Right lobe of liver (tissue), 6 donors: ENCODE data around the gene MCC. TPM values are rescaled to one million over a fixed set of nuclear protein-coding genes. Genes with fewer than 3 reads are reported as not detected.

Experiments used
- ATAC-seq, 4 donors: fragments of 200-7000 bp; cut with Tn5 transposase; one replicate each; pipeline ENCODE4 v1.9.1; 2020; ENCODE audit warnings: mild to moderate bottlenecking in 4 of 4, moderate library complexity in 4 of 4
- DNase-seq, 3 donors: peaks; one replicate each; pipeline ENCODE4 v3.0.0-alpha.2; 2020
- H3K27ac ChIP-seq, 3 donors: fragments of 200-600 bp; one replicate each; pipeline ENCODE4 v1.8.0; 2022
- H3K27me3 ChIP-seq, 2 donors: fragments of 200-600 bp; one replicate each; pipeline ENCODE4 v1.8.0; 2022
- H3K36me3 ChIP-seq, 4 donors: fragments of 200-600 bp; sonication (generic) in 1 of 4; one replicate each; pipeline versions ENCODE4 v1.5.1 to v1.8.0; 2017 to 2022; ENCODE audit warnings: control low read depth in 1 of 4
- H3K4me1 ChIP-seq, 4 donors: fragments of 200-600 bp; sonication (generic) in 1 of 4; one replicate each; pipeline versions ENCODE4 v1.5.1 to v1.8.0; 2017 to 2022; ENCODE audit warnings: control low read depth in 1 of 4
- H3K4me3 ChIP-seq, 3 donors: fragments of 200-600 bp; one replicate each; pipeline ENCODE4 v1.8.0; 2022
- H3K9me3 ChIP-seq, 4 donors: fragments of 200-600 bp; sonication (generic) in 1 of 4; one replicate each; pipeline versions ENCODE4 v1.5.1 to v1.8.0; 2017 to 2022; ENCODE audit warnings: control low read depth in 1 of 4
- POLR2A ChIP-seq: fragments of 450-650 bp; IDR thresholded peaks from one replicate; pipeline ENCODE4 v1.6.1; 2017; ENCODE audit warnings: antibody characterized with exemption, mild to moderate bottlenecking
- WGBS: methylation state at CpG from one replicate; pipeline ENCODE4 v1.1.6; 2018; ENCODE audit warnings: low coverage, low lambda C conversion rate; ENCODE audit not compliant: insufficient coverage; ENCODE audit errors: missing lambda C conversion rate; 5-methylcytosine and 5-hydroxymethylcytosine counted together
- intact Hi-C, 2 donors: fragments of 100-400 bp; cut with DNase I; formaldehyde crosslinking; loops; one replicate each; pipeline versions ENCODE4 v1.11.2 to v1.14.1; 2022
- total RNA-seq, 6 experiments: library from RNA; depleted of rRNA in 2 of 6; stranded (reverse); fragments of >200 nt in 2 of 6; fragmentation: NEBNext Ultra II Directional in 3 of 6; extraction: Animal tissue kit (Norgen Biotek cat#: 25700) in 3 of 6; gene quantifications; one replicate each; pipeline versions ENCODE4 v1.1.0 to v1.2.4, GENCODE V29; 2016 to 2023
- TF ChIP-seq, protein P1 (sequence below), 4 donors: fragments of 200-600 bp in 3 of 4; fragments of 450-650 bp in 1 of 4; IDR thresholded peaks; one replicate each; pipeline versions ENCODE4 v1.5.1 to v1.8.0; 2016 to 2022; ENCODE audit warnings: antibody characterized with exemption in 4 of 4, mild to moderate bottlenecking in 2 of 4
- donor health status: DM: no; HTN: yes; CAD: no.
- donor health status: DM: no; HTN: no; CAD: no.
- donor health status: DM: no; HTN: no; CAD: no.
- donor health status: DM: no; HTN: yes; CAD: no.
- donor health status: DM: no; HTN: yes; CAD: no.

Gene MCC
- total RNA-seq, 6 experiments from 2014 or later, result 23.1 to 35.2 (median 26.1) TPM

DNA sequence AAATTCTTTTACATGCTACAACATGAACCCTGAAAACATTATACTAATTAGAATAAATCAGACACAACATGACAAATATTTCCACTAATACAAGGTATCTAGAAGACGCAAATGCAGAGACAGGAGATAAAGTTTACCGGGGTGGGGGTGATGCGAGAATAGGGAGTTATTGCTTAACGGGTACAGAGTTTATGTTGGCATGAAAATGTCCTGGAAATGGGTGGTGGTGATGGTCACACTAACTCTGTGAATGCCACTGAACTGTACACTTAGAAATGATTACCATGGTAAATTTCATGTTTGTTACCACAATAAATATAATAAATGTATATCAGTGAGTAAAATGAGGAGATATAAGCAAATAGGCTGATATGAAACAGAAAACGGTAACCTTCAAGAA lies 378.9 kb downstream of the MCC start:
- H3K27ac ChIP-seq, result peak overlapping the region; percentile 31 to 51 (median 51)

DNA sequence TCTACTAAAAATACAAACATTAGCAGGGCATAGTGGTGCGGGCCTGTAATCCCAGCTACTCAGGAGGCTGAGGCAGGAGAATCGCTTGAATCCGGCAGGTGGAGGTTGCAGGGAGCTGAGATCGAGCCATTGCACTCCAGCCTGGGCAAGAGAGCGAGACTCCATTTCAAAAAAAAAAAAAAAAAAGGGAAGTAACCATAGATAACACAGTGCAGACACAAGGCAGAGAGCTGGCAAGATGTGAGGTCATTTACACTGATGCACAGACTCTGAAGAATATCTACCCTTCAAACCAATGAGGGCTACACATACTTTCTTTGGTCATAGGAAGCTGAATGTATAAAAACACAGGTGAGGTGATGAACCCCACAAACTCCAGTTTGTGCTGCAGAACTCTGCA lies 379.8 kb downstream of the MCC start:
- ATAC-seq, result no peak
- Histone ChIP-seq H3K9me3 (no peaks in the 10 kb centered on the region), H3K27ac (peak overlapping the region in 2 of 3 donors; percentile 30 to 51), H3K27me3 (no peaks in the 10 kb centered on the region), H3K4me3 (no peak overlapping the region), H3K4me1 (peaks cover 0 to 47% (median 16%) of the 10 kb centered on the region in 4 donors), H3K36me3 (peaks cover 0 to 8% (median 0%) of the 10 kb centered on the region in 4 donors)
- TF ChIP-seq, protein P1, sequence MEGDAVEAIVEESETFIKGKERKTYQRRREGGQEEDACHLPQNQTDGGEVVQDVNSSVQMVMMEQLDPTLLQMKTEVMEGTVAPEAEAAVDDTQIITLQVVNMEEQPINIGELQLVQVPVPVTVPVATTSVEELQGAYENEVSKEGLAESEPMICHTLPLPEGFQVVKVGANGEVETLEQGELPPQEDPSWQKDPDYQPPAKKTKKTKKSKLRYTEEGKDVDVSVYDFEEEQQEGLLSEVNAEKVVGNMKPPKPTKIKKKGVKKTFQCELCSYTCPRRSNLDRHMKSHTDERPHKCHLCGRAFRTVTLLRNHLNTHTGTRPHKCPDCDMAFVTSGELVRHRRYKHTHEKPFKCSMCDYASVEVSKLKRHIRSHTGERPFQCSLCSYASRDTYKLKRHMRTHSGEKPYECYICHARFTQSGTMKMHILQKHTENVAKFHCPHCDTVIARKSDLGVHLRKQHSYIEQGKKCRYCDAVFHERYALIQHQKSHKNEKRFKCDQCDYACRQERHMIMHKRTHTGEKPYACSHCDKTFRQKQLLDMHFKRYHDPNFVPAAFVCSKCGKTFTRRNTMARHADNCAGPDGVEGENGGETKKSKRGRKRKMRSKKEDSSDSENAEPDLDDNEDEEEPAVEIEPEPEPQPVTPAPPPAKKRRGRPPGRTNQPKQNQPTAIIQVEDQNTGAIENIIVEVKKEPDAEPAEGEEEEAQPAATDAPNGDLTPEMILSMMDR (IDR thresholded peaks at IDR 0.05), result no peak
- no peak for DNase-seq
- 86% methylated on average over 3 of the region's 5 CpGs for WGBS
- intact Hi-C loops, result no loop called here

More for the DNA sequence above, 378.9 kb downstream of the MCC start:
- ATAC-seq, result peak; percentile 60 to 77 (median 68)
- intact Hi-C loops, result no loop called here
- no peak for DNase-seq
- Histone ChIP-seq H3K27me3 (no peaks in the 10 kb centered on the region), H3K4me3 (no peak overlapping the region), H3K4me1 (peaks cover 0 to 47% (median 16%) of the 10 kb centered on the region in 4 donors), H3K9me3 (no peaks in the 10 kb centered on the region), H3K36me3 (no peaks in the 10 kb centered on the region)
- TF ChIP-seq, protein P1 (IDR thresholded peaks at IDR 0.05), result no peak
- no peak for TF ChIP-seq POLR2A
- 43% methylated on average over 5 of the region's 5 CpGs for WGBS

DNA sequence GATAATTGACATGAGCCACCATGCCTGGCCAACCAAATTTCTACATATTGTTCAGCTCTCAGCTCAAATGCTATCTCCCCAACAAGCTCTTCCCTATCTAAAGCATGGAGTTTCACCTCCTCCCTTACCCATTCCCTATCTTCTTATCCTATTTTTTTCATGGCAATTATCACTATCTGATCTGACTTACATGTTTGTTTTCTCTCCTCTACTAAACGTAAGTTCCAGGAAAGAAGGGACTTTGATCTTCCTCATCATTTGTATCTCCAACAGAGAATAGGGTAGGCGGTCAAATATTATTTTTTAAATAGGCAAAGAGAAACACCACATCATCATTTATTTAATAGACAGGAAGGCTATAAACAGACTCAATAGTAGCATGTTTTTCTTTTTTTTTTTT lies 381.4 kb downstream of the MCC start:
- ATAC-seq (peak; percentile 38 to 71 (median 56)), DNase-seq (no peak)
- Histone ChIP-seq H3K9me3 (no peaks in the 10 kb centered on the region), H3K27ac (peak overlapping the region in 2 of 3 donors; percentile 16 to 32), H3K27me3 (no peaks in the 10 kb centered on the region), H3K4me1 (peaks cover 0 to 32% (median 12%) of the 10 kb centered on the region in 4 donors), H3K4me3 (no peak overlapping the region), H3K36me3 (peaks cover 0 to 14% (median 0%) of the 10 kb centered on the region in 4 donors)
- no peak for TF ChIP-seq POLR2A
- TF ChIP-seq, protein P1 (IDR thresholded peaks at IDR 0.05), result no peak
- intact Hi-C loops, result no loop called here
- 21% methylated on average over 2 of the region's 2 CpGs for WGBS

DNA sequence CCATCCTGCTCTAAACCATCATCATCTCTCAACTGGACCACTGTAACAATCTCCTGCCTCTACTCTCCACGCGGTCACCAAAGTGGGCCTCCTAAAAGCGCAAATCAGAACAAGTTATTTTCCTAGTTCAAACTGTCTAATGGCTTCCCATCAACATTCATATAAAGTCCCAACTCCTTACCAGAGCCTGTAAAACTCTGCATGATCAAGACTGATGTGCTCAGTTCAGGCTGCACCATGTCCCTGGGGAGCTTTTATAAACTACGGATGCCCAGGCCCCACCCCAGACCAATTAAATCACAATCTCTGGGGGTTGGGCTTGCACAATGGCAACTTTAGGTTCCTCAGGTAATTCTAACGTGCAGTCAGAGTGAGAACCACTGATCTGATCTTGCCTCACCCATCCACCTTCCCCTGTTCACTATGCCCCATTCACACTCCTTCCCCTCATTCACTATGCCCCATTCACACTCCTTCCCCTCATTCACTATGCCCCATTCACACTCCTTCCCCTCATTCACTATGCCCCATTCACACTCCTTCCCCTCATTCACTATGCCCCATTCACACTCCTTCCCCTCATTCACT lies 382.5 kb downstream of the MCC start:
- no peaks in the 10 kb centered on the region for H3K27me3 ChIP-seq
- DNase-seq (no peak), ATAC-seq (no peak)
- H3K36me3 ChIP-seq, result peaks cover 0 to 23% (median 0%) of the 10 kb centered on the region in 4 donors
- WGBS, result 82% methylated on average over 5 of the region's 5 CpGs
- peaks cover 0 to 29% (median 12%) of the 10 kb centered on the region in 4 donors for H3K4me1 ChIP-seq
- intact Hi-C loops, result no loop called here
- H3K4me3 ChIP-seq, result no peak overlapping the region
- no peak for TF ChIP-seq POLR2A
- TF ChIP-seq, protein P1 (IDR thresholded peaks at IDR 0.05), result no peak
- no peaks in the 10 kb centered on the region for H3K9me3 ChIP-seq
- H3K27ac ChIP-seq, result no peak overlapping the region
